ENCODE measurements around the gene POPDC2. TPM values are rescaled to one million over a fixed set of nuclear protein-coding genes. Genes with fewer than 3 reads are reported as not detected.

Gene POPDC2
- total and polyA plus RNA-seq, 10 donors: 3.1 to 9.8 (median 6.9) TPM

GRCh38 chr3:119665954-119666559 is 5.7 kb upstream of the POPDC2 start:
- no peak for DNase-seq
- intact Hi-C loops (cut with DNase I; ENCODE audit: low total_unique reads): loop anchor here (10.0 kb wide), 1 partner anchor 81 kb away; no protein-coding TSS in a partner anchor
- Histone ChIP-seq H3K9me3 (no peaks in the 10 kb centered on the region), H3K4me3 (no peak overlapping the region), H3K36me3 (peaks cover 0 to 54% (median 15%) of the 10 kb centered on the region in 6 donors), H3K4me1 (peaks cover 3 to 51% (median 16%) of the 10 kb centered on the region in 6 donors), H3K27me3 (replicated peaks in 1 of 7) (no peaks in the 10 kb centered on the region), H3K27ac (no peak overlapping the region)
- TF ChIP-seq POLR2A (IDR thresholded peaks at IDR 0.05) (no peak), POLR2AphosphoS5 (IDR thresholded peaks at IDR 0.05) (no peak), CTCF (IDR thresholded peaks at IDR 0.05 in 8 of 11, conservative IDR thresholded peaks at IDR 0.05 in 3 of 11) (no peak)
- 88 to 96% (median 90%) methylated on average over 6 of the region's 6 CpGs for WGBS, 5 donors

GRCh38 chr3:119664850-119665379 is 4.5 kb upstream of the POPDC2 start:
- Histone ChIP-seq H3K27ac (peak overlapping the region in 3 of 8 donors; percentile 26 to 36 (median 33)), H3K27me3 (replicated peaks in 1 of 7) (no peaks in the 10 kb centered on the region), H3K9me3 (no peaks in the 10 kb centered on the region), H3K4me3 (no peak overlapping the region), H3K36me3 (peaks cover 0 to 42% (median 10%) of the 10 kb centered on the region in 6 donors), H3K4me1 (peaks cover 3 to 50% (median 16%) of the 10 kb centered on the region in 6 donors)
- no peak for DNase-seq
- WGBS, 5 donors: 70 to 84% (median 77%) methylated on average over 4 of the region's 4 CpGs
- intact Hi-C loops (cut with DNase I; ENCODE audit: low total_unique reads): loop anchor here (10.0 kb wide), 1 partner anchor 80 kb away; no protein-coding TSS in a partner anchor
- TF ChIP-seq POLR2A (IDR thresholded peaks at IDR 0.05) (no peak), CTCF (IDR thresholded peaks at IDR 0.05 in 8 of 11, conservative IDR thresholded peaks at IDR 0.05 in 3 of 11) (no peak), POLR2AphosphoS5 (IDR thresholded peaks at IDR 0.05) (no peak)

- DNase-seq: no peak
- H3K4me3 ChIP-seq: no peak overlapping the region
- no peaks in the 10 kb centered on the region for H3K9me3 ChIP-seq
- no peaks in the 10 kb centered on the region for H3K27me3 ChIP-seq (replicated peaks in 1 of 7)
- WGBS, 5 donors: 83 to 87% (median 85%) methylated on average over 4 of the region's 4 CpGs
- no peak for TF ChIP-seq CTCF (IDR thresholded peaks at IDR 0.05 in 8 of 11, conservative IDR thresholded peaks at IDR 0.05 in 3 of 11)
- TF ChIP-seq POLR2A (IDR thresholded peaks at IDR 0.05): no peak
- no peak for TF ChIP-seq POLR2AphosphoS5 (IDR thresholded peaks at IDR 0.05)
- peak overlapping the region in 3 of 8 donors; percentile 26 to 36 (median 33) for H3K27ac ChIP-seq
- H3K4me1 ChIP-seq: peaks cover 0 to 49% (median 14%) of the 10 kb centered on the region in 6 donors
- intact Hi-C loops (cut with DNase I; ENCODE audit: low total_unique reads): loop anchor here (10.0 kb wide), 1 partner anchor 80 kb away; no protein-coding TSS in a partner anchor
- peaks cover 0 to 37% (median 7%) of the 10 kb centered on the region in 6 donors for H3K36me3 ChIP-seq
These were observed 4.0 kb upstream of the POPDC2 start for GRCh38 chr3:119664370-119664769.

- Histone ChIP-seq H3K27me3 (replicated peaks in 1 of 7) (no peaks in the 10 kb centered on the region), H3K4me1 (peaks cover 0 to 47% (median 14%) of the 10 kb centered on the region in 6 donors), H3K36me3 (peaks cover 0 to 32% (median 6%) of the 10 kb centered on the region in 6 donors), H3K27ac (peak overlapping the region in 1 of 8 donors; percentile 59), H3K9me3 (no peaks in the 10 kb centered on the region), H3K4me3 (no peak overlapping the region)
- WGBS, 5 donors: 77 to 95% (median 93%) methylated on average over 2 of the region's 2 CpGs
- intact Hi-C loops (cut with DNase I; ENCODE audit: low total_unique reads): loop anchor here (10.0 kb wide), 1 partner anchor 79 kb away; no protein-coding TSS in a partner anchor
- no peak for TF ChIP-seq CTCF (IDR thresholded peaks at IDR 0.05 in 8 of 11, conservative IDR thresholded peaks at IDR 0.05 in 3 of 11)
- no peak for DNase-seq
These were observed 3.5 kb upstream of the POPDC2 start for GRCh38 chr3:119663885-119664284.

Measured in spleen (tissue), 11 donors.